Measurements from ENCODE around the gene PSEN1.

PSEN1 gene

GRCh38 chr14:73261520-73262426 is 125.5 kb downstream of the PSEN1 start:
- Histone ChIP-seq H3K36me3 (ENCODE audit: control insufficient read depth, low read length) (no peaks in the 10 kb centered on the region), H3K27me3 (ENCODE audit: control insufficient read depth, low read length) (no peaks in the 10 kb centered on the region), H3K4me2 (ENCODE audit: low read length) (no peak overlapping the region), H3K9me2 (replicated peaks; ENCODE audit: control insufficient read depth, low read length) (no peaks in the 10 kb centered on the region), H3F3A (ENCODE audit: control insufficient read depth, insufficient read depth) (no peaks in the 10 kb centered on the region), H3K79me2 (ENCODE audit: control insufficient read depth, low read length) (no peaks in the 10 kb centered on the region), H3K27ac (ENCODE audit: low read depth, low read length) (no peak overlapping the region), H3K9me3 (ENCODE audit: control insufficient read depth, insufficient read depth, low read length) (no peaks in the 10 kb centered on the region), H3K4me1 (ENCODE audit: control insufficient read depth, low read length) (peaks cover 11% of the 10 kb centered on the region), H4K20me1 (ENCODE audit: control insufficient read depth, insufficient read depth, low read depth, low read length) (no peaks in the 10 kb centered on the region), H3K4me3 (ENCODE audit: low read length) (no peak overlapping the region)
- TF ChIP-seq CTCF (IDR thresholded peaks at IDR 0.05; ENCODE audit: low read depth, low read length, poor library complexity, severe bottlenecking) (no peak), EZH2phosphoT487 (IDR thresholded peaks at IDR 0.05; ENCODE audit: borderline replicate concordance, low read length) (no peak)

GRCh38 chr14:73262427-73263183 is 126.3 kb downstream of the PSEN1 start:
- H3K27ac ChIP-seq (ENCODE audit: low read depth, low read length): no peak overlapping the region
- no peaks in the 10 kb centered on the region for H3K27me3 ChIP-seq (ENCODE audit: control insufficient read depth, low read length)
- H3K4me3 ChIP-seq (ENCODE audit: low read length): no peak overlapping the region
- peaks cover 11% of the 10 kb centered on the region for H3K4me1 ChIP-seq (ENCODE audit: control insufficient read depth, low read length)
- H4K20me1 ChIP-seq (ENCODE audit: control insufficient read depth, insufficient read depth, low read depth, low read length): no peaks in the 10 kb centered on the region
- H3K9me3 ChIP-seq (ENCODE audit: control insufficient read depth, insufficient read depth, low read length): no peaks in the 10 kb centered on the region
- no peak for TF ChIP-seq CTCF (IDR thresholded peaks at IDR 0.05; ENCODE audit: low read depth, low read length, poor library complexity, severe bottlenecking)
- TF ChIP-seq EZH2phosphoT487 (IDR thresholded peaks at IDR 0.05; ENCODE audit: borderline replicate concordance, low read length): no peak
- no peaks in the 10 kb centered on the region for H3F3A ChIP-seq (ENCODE audit: control insufficient read depth, insufficient read depth)
- H3K9me2 ChIP-seq (replicated peaks; ENCODE audit: control insufficient read depth, low read length): no peaks in the 10 kb centered on the region
- no peaks in the 10 kb centered on the region for H3K36me3 ChIP-seq (ENCODE audit: control insufficient read depth, low read length)
- H3K4me2 ChIP-seq (ENCODE audit: low read length): no peak overlapping the region
- no peaks in the 10 kb centered on the region for H3K79me2 ChIP-seq (ENCODE audit: control insufficient read depth, low read length)

- Histone ChIP-seq H3K36me3 (ENCODE audit: control insufficient read depth, low read length) (no peaks in the 10 kb centered on the region), H4K20me1 (ENCODE audit: control insufficient read depth, insufficient read depth, low read depth, low read length) (no peaks in the 10 kb centered on the region), H3K27ac (ENCODE audit: low read depth, low read length) (no peak overlapping the region), H3K27me3 (ENCODE audit: control insufficient read depth, low read length) (no peaks in the 10 kb centered on the region), H3K79me2 (ENCODE audit: control insufficient read depth, low read length) (no peaks in the 10 kb centered on the region), H3K4me3 (ENCODE audit: low read length) (no peak overlapping the region), H3K9me3 (ENCODE audit: control insufficient read depth, insufficient read depth, low read length) (no peaks in the 10 kb centered on the region), H3F3A (ENCODE audit: control insufficient read depth, insufficient read depth) (no peaks in the 10 kb centered on the region), H3K9me2 (replicated peaks; ENCODE audit: control insufficient read depth, low read length) (no peaks in the 10 kb centered on the region), H3K4me1 (ENCODE audit: control insufficient read depth, low read length) (peaks cover 2% of the 10 kb centered on the region; the same call in 1 of the 2 replicates), H3K4me2 (ENCODE audit: low read length) (no peak overlapping the region)
- TF ChIP-seq EZH2phosphoT487 (IDR thresholded peaks at IDR 0.05; ENCODE audit: borderline replicate concordance, low read length): no peak
- TF ChIP-seq CTCF (IDR thresholded peaks at IDR 0.05; ENCODE audit: low read depth, low read length, poor library complexity, severe bottlenecking): no peak
Measured at GRCh38 chr14:73263606-73264005, 127.3 kb downstream of the PSEN1 start.
